NCI-H774 (cell line): ENCODE results near the gene VANGL2.

ENCODE experiments used
- DNase-seq: peaks from one replicate; lab custom pipeline; 2025; lab: John Stamatoyannopoulos, UW

The VANGL2 gene

DNA sequence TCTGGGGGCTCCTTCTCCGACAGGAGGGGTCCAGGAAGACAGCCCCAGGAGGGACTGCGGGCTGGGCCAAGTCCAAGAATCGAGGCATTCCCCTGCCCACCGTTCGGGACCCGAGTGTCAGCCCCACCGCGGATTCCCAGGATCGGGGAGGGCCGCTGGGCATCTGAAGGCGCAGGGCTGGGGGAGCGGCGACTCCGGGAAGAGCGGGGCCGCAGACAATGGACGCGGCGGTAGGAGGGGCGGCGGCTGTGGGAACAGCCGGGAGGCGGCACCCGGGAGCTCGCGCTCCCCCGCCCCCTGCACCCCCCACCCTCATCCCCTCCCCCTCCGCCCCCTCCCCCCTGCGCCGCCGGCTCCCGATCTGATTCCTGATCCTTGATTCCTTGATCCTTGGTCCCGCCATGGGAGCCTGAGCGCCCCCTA lies at the start of gene VANGL2:
Gene VANGL2, plus strand, starts transcription at position 342 of the 423 bp plus-strand sequence. CDS start 15,274 bp downstream, outside the sequence.
- no peak for DNase-seq

DNA sequence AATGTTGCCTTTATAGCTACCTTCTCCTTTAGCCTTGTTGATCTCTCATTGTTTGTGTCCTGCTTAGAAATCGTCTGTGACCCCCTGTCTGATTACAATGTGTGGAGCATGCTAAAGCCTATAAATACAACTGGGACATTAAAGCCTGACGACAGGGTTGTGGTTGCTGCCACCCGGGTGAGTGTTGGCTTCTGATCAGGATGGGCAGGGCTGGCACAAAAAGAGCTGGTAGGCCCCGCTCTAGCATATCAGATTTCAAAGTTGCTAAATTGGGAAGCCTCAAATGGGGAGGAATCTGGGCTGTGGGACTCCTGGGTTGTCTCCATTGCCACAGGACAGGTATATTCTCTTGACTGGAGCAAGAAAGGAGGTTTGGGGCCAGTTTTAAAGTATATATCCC lies 48.7 kb upstream of the VANGL2 start:
- DNase-seq, result no peak

DNA sequence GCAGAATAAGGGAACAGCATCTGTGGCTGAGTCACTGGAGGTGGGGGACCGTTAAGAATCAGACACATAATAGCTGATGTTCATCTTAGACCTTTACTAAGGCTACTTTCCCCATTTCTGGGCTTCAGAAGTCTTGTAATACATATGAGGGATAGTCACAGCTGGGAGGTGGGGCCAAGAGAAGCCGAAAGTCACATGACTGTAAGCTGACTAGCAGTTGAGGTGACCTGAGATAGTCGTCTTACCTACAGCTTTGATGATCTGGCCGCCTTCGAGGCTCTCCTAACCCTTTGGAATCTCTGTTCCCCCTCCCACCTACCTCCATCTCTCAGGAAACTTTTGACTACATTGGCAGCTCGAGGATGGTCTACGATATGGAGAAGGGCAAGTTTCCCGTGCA lies 47.8 kb upstream of the VANGL2 start:
- no peak for DNase-seq

DNA sequence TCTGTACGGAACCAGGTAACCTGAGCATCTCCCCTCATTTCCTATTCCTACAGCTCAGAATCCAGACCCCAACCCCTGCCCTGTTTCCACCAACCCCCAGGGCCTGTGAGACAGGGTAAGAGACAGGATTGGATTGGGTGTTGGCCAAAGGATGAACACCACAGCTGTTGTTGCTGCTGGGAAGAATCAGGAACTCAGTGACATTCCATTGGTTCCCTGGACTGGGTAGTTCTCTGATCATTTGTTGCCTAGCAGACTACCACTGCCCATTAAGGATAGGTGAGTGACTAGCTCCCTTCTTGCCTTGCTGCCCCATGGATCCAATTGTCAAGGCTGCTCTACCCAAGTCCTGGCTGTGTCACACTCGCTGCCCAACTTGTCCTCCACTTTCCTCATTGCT lies 47.1 kb upstream of the VANGL2 start:
- no peak for DNase-seq

DNA sequence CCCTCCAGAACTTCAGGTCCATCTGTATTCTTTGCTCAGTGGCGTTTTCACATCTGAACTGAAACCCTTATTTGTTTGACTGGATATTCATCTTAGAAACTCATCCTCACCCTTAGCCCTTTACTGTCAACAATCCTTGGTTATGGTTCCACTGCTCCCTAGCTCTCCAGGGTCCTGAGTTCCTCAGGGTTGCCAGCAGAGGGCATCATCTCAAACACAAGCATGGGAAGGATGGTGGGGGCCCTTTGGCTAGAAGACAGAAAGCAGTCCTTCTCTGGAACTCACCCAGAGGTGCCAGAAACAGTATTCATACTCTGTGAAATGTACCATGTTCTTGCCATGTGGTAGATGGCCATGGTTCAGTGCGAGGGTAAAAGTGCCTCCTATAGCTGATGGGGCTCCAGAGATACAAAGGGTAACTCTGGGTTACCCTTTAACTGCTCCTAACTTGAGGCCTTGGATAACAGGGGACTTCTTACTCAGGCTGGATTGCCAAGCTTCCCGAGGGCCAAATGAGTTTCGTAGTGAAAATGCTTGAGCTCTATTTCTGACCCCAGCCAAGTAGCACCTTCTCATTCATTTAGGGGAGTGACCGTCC lies 45.9 kb upstream of the VANGL2 start:
- DNase-seq, result no peak

DNA sequence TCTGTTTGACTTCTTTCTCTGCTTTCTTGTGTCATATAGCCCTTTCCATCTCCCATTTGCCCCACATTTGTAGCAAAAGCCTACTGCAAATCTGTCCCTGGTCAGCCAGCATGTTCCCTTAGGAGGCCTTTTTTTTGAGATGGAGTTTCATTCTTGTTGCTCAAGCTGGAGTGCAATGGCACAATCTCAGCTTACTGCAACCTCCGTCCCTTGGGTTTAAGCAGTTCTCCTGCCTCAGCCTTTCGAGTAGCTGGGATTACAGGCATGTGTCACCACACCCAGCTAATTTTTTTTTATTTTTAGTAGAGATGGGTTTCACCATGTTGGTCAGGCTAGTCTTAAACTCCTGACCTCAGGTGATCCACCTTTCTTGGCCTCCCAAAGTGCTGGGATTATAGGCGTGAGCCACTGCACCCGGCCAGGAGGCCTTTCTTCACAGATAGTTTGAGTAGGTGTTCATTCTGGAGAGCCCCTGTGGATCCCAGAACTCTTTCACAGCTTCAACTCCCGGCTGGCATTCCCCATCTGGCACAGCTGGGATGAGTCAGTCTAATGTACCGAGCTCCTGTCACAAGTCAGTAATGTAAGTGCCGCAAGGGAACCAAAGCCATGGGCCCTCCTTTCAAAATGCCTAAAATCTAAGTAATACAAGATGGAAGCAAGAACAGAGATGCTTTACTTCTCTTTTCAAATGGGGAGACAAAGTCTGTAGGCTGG lies 42.9 kb upstream of the VANGL2 start:
- no peak for DNase-seq

DNA sequence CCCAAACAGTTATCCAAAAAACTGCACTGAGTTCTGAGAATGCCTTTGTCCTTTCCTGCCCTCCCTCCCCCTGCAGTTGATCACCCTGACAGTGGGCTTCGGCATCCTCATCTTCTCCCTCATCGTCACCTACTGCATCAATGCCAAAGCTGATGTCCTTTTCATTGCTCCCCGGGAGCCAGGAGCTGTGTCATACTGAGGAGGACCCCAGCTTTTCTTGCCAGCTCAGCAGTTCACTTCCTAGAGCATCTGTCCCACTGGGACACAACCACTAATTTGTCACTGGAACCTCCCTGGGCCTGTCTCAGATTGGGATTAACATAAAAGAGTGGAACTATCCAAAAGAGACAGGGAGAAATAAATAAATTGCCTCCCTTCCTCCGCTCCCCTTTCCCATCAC lies 42.3 kb upstream of the VANGL2 start:
- DNase-seq, result no peak

DNA sequence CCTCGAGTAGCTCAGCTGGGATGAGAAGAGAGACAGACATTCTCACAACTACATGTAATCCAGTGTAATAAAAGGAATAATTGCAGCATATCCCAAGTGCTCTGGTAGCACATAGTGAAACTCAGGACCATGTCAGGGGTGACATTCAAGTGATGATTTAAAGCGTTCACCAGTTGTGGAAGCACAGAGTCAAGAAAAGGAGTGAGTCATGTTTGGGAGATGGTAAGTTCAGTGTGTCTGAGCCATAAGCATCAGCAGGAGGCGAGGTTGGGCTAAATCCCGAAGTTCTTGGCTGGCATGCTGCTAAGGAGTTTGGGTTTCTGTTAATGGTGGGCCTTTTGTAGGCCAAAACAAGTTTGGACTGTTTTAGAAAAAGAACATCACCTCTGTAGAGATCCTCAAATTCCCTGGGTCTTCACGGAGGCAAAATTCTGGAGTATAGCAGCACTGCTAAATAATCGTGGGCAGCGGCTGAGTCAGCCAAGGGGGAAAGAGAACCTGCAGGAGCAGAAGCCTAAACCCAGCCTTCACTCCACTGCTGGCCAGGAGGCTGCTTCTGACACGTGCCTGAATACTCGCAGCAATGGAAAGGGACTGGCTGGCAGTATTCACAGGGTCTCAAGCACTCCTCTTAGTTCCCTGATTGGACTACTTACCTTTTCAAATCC lies 40.7 kb upstream of the VANGL2 start:
- DNase-seq, result no peak

DNA sequence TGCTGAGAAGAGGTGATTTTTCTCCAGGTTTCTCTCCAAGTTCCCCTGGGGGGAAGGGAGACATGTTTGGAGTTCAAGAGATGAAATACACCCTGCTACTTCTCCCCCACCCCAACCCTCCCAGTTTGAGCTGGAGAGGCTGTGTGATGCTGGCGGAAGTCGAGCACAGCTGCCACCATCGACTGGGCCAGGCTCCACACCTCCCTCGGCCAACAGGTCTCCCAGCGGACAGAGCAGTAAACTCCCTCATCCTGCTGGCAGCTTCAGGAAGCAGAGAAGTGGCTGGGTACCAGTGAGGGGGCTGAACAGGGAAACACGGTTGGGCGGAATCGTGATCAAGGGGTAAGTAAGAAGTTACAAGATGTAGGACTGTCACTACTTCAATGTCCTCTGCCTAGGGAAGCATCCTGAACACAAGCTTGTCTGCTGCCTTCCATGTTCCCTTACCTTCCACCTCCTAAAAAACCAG lies 40.1 kb upstream of the VANGL2 start:
- no peak for DNase-seq

DNA sequence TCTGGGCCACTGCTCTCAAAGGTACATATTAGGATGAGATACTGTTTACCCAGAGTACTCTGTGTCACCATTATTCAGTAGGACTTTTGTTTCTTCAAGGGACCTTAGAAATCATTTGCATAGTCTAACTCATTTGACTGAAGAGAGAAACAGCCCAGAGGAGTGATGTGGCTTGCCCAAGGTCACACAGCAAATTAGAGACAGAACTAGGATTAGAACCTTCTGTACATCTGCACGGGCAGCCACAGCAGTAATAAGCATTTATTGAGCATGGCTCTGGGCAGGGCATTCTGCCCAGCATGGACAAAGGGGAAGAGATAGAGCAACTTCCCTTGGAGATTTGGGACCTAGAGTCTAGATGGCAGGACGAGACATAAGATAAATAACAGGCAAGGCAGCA lies 39.2 kb upstream of the VANGL2 start:
- DNase-seq, result no peak

DNA sequence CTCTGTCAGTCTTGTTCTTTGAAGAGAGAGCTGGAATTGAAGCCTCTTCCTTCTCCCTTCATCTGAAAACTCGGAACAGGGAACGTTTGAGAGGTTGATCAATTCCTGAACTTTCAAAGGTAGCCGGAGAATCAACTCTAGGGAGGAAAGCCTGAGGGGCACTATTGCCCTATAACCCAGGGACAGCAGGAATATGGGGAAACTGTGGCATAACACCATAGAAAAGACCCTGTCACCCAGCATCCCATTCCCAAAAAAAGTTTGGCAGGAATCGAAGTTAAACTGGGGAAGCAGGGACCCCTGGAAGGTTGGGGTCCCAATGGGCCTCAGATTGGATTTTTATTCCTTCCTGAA lies 38.6 kb upstream of the VANGL2 start:
- DNase-seq, result no peak

DNA sequence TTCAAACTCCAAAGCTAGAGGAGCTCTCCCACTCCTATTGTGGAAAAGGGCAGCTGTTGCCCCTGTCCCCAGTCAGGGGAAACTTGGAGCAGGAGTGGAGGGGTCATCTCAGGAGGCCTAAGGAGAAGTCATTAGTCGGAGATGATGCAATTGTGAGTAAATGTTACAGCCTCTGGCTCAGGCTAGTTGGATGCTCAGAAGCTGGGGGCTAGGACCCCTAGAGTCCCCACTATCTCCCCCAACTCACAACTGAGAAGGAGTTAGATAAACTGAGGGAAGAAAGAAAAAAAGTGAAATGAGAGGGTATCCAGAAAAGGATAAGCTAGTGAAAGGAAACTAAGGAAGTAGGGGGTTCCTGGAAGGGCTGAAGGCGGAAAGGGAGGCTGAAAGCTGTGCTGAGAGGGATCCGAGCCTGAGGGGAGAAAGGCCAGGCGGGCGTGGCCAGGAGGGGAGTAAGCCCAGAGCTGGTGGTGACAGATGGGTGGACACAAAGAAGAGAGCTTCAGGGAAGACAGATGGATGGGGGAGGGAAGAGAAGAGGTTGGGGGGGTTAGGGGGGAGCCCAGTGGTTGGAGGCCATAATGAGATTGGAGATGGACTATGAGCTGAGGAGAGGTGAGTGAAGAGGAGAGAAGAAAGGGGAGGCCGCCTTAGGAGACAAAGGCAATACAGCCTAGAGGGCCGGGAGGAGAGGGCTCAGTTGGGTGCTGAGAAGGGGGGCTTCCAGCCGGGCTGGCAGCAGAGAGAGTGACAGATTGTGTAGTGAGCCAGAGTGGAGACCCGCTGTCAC lies 38.0 kb upstream of the VANGL2 start:
- DNase-seq, result no peak

DNA sequence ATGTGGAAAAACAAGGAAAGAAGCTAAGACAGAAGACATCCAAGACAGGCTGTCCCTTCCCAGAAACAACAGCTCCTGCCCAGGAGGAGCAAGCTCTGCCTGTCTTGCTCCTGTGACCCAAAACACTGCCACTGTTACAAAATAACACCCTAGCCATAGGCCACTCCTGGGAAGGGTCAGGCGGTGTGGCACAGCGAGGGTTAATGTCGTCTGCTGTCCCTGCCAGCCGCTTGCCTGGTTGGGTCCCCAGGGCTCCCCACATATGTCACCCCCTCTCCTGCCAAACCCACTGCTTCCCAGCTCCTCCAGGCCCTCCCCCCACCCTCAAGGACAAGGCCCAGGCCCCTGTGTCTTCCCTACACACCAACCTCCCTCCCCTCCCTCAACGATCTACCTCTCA lies 37.4 kb upstream of the VANGL2 start:
- DNase-seq, result no peak

DNA sequence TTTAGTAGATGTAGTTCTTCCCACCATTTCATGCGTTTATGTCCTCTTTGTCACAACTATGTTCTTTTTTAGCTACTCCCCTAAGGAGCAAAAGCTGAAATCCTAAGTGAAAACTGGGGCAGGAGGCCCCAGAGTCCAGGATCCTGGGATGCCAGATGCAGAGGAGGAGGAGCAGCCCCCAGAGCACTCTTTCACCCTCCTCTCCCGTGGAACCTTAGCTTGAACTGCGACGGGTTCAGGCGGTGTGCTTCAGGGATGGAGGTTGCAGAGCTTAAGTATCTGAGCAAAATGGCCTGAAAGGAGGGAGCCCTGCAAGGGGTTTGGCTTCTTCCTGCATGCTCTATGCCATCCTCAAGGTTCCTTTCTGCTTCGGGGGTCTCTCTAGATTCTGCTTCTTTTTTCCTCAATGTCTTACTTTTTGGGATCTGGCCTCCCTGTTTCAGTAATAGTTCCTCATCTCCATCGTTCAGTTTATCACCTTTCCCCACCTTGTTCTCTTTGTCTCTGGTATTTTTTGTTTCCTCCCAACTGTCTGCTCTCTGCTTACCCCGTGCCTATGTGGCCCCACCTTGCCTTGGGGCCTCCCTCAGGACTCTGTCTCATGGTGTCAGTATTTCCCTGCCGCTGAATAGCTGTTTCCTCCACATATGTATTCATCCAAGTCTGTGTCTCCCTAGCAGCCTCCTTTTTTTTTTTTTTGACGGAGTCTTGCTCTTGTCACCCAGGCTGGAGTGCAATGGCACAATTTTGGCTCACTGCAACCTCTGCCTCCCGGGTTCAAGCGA lies 36.2 kb upstream of the VANGL2 start:
- no peak for DNase-seq

DNA sequence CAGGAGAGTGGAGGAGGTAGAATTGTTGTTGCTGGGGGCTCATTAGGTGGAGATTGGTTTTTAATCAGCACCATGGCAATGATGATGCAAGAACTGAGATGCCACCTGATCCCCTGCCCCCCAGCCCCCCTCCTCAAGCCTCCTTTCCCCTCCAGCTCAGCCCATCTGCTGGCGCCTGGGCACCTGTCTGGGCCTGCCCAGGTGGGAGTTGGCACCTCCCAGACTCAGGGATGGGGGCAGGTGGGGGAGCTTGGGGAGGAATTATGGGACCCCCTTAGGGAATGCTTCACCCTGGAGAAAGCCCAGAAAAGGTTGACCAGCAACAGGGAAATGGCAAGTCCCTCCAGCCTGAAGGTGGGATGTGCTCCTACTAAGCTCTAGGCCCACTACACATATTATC lies 35.0 kb upstream of the VANGL2 start:
- DNase-seq, result no peak

DNA sequence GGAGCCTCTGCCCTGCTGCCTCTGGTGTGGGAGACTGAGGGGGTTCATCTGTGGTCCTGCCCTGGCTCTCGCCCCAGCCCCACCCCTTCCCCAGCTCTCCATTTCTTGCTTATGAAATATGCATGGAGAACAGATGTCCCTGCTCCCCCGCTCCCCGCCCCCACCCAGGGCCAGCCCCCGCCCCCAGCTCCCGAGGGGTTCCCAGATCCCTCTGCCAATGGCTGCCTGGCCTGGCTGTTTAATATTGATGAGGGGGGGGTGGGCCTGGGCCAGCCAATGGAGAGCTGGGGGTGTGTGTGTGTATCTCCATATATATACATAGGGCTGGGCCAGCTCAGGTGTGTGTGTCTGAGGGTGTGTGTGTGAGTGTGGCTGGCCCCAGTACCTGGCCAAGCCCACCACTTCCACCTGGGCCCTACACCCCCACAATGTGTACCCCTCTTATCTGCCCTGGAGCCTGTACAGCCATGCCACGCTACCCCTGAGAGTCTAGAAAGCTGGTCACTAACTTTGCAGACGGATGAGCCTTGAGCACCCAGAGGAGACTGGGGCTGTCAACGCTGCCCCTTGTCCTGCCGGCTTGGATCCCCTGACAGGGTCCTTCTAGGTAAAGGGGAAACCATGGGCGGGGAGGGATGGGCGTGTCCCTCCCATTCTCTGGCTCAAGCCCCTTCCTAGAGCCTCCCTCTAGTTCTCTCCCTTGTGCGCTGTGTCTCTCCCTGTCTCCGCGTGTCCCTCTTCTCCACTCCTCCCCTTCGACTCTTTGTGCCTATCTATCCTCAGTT lies 33.4 kb upstream of the VANGL2 start, which contains the start of gene NHLH1:
Gene NHLH1, plus strand, starts transcription at position 341 of the 785 bp plus-strand sequence. CDS start 3,661 bp downstream, outside the sequence.
- no peak for DNase-seq

DNA sequence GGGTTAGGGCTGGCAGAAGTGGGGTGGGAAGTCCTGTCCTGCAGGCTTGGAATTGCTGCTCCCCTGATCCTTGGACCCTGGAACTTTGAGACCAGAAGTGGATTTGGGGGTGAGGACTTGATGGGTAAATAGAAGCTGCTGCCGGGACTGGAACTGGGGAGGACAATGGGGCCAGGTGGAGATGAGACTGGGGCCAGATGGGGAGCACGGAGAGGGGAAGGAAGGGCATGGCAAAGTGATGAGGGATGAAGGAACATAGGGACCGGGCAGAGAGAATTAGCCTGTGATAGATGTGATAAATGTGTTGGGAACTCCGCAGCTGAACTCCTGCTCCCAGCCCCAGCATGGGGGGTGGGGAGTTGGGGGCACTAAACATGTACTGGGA lies 32.9 kb upstream of the VANGL2 start:
- no peak for DNase-seq

DNA sequence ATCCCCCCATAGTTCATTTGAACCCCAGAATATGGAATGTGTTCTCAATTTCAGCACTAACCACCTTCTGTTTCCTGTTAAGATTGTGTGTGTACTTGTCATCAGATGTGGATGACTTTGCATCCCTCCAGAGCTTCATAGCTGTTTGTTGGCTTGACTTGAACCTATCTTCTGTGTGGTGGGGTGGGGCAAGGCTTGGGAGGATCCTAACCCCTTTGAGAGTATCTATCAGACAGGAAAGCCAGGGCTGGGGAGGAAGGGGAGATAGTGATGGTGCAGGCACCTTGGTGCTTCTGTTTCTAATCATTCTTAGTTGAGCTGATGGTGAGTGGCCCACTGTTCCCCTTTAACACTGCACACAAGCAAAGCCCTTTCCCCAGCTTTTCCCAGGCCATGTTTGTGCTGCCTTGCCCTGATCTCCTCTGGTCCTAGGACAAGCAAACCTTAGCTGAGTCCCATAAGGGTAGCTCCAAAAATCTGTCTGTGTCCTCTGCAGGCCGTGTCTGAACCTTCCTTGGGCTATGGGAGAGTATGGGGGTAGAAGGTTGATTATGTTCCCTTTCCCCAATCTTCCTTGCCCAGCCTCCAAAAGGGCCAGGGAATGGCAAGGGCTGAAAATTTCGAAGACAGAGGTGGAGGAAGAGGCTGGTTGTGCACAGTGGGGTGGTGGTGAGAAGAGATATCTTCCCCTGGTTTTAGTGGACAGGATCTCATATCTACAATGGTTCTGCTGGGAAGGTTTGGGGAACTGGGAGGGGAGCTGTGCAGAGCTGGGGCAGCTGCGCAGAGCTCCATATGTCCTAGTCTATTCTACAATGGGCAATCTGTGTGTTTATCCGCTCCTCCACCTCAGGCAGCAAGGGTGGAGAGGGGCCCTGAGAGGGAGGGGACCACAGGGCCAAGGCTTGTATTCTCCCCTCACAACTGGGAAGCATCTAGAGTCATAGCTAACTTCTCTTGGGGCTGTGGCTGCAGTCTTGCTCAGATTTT lies 32.1 kb upstream of the VANGL2 start:
- DNase-seq, result no peak

DNA sequence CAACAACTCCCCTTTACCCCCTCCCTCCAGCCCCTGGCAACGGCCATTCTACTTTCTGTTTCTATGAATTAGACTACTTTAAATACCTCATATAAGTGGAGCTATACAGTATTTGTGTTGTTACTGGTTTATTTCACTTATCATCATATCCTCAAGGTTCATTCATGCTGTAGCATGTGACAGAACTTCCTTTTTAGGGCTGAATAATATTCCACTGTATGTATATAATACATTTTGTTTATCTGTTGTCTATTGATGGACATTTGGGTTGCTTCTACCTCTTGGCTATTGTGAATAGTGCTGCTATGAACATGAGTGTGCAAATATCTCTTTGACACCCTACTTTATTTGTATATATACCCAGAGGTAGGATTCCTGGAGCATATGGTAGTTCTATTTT lies 31.3 kb upstream of the VANGL2 start:
- no peak for DNase-seq
